Neutrophil (primary cell): ENCODE data around the gene CPLANE1.
"Not testable (repeated sequence)": the region's sequence is repeated elsewhere in the genome, so short reads cannot be mapped to it uniquely, and the experiment has no call there.

Experiments used
- H3K27ac ChIP-seq: fragments of 200-600 bp; sonication (generic); 2 replicates; pipeline ENCODE4 v1.5.1; 2016; ENCODE audit warnings: mild to moderate bottlenecking, moderate library complexity
- H3K27me3 ChIP-seq: fragments of 200-600 bp; sonication (generic); 2 replicates; pipeline ENCODE4 v1.6.0; 2016; ENCODE audit warnings: mild to moderate bottlenecking
- H3K36me3 ChIP-seq: fragments of 200-600 bp; sonication (generic); 2 replicates; pipeline ENCODE4 v1.5.1; 2017
- H3K4me1 ChIP-seq, 2 experiments: fragments of 200-600 bp in 1 of 2; sonication (generic) in 1 of 2; 1 replicate in 1 of 2; 2 replicates in 1 of 2; pipeline versions ENCODE4 v1.5.1 to v1.6.1; 2013 to 2016; ENCODE audit warnings: low read depth in 1 of 2, low read length in 1 of 2, mild to moderate bottlenecking in 1 of 2, moderate library complexity in 1 of 2; ENCODE audit not compliant: control insufficient read depth in 1 of 2, insufficient read depth in 1 of 2
- H3K4me3 ChIP-seq, 2 experiments: fragments of 200-600 bp in 1 of 2; sonication (generic) in 1 of 2; 1 replicate in 1 of 2; 2 replicates in 1 of 2; pipeline ENCODE4 v1.5.1; 2013 to 2016; ENCODE audit warnings: low read depth in 1 of 2, low read length in 1 of 2, mild to moderate bottlenecking in 1 of 2, moderate library complexity in 1 of 2
- H3K9me3 ChIP-seq: fragments of 200-600 bp; sonication (generic); 2 replicates; pipeline ENCODE4 v1.5.1; 2016
- CTCF ChIP-seq: fragments of 200-600 bp; sonication (generic); IDR thresholded peaks from 2 replicates; pipeline ENCODE4 v1.5.1; 2016; ENCODE audit warnings: antibody characterized with exemption

CPLANE1 gene

GRCh38 chr5:37146896-37147295 is 102.3 kb downstream of the CPLANE1 start:
- TF ChIP-seq CTCF: no peak
- Histone ChIP-seq H3K4me1 (no peaks in the 10 kb centered on the region), H3K36me3 (no peaks in the 10 kb centered on the region), H3K9me3 (no peaks in the 10 kb centered on the region), H3K27ac (no peak overlapping the region), H3K27me3 (no peaks in the 10 kb centered on the region), H3K4me3 (no peak overlapping the region)

DNA sequence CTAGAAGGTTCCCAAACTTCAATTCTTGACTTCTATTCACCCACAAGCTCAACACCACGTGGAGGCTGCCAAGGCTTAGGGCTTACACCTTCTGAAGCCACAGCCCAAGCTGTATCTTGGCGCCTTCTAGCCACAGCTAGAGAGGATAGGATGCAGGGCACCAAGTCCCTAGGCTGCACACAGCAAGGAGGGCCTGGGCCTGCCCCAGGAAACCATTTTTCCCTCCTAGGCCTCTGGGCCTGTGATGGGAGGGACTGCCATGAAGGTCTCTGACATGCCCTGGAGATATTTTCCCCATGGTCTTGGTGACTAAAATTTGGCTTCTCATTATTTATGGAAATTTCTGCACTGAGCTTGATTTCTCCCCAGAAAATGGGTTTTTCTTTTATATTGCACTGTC is 112.5 kb downstream of the CPLANE1 start:
- TF ChIP-seq CTCF: no peak
- H3K9me3 ChIP-seq: no peaks in the 10 kb centered on the region
- no peak overlapping the region for H3K27ac ChIP-seq
- H3K4me1 ChIP-seq: no peaks in the 10 kb centered on the region
- no peaks in the 10 kb centered on the region for H3K27me3 ChIP-seq
- H3K4me3 ChIP-seq: no peak overlapping the region
- no peaks in the 10 kb centered on the region for H3K36me3 ChIP-seq

DNA sequence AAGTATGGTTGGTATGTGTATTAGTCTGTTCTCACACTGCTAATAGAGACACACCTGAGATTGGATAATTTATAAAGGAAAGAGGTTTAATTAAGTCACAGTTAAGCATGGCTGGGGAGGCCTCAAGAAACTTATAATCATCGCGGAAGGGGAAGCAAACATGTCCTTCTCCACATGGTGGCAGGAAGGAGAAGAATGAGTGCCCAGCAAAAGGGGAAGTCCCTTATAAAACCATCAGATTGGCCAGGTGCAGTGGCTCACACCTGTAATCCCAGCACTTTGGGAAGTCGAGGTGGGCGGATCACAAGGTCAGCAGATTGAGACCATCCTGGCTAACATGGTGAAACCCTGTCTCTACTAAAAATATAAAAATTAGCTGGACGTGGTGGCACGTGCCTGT is 113.9 kb downstream of the CPLANE1 start:
- H3K36me3 ChIP-seq, H3K4me3 ChIP-seq, H3K27me3 ChIP-seq: not testable (repeated sequence)

GRCh38 chr5:37133939-37134338 is 115.2 kb downstream of the CPLANE1 start:
- Histone ChIP-seq H3K27me3 (no peaks in the 10 kb centered on the region), H3K9me3 (no peaks in the 10 kb centered on the region), H3K4me3 (no peak overlapping the region), H3K27ac (no peak overlapping the region), H3K36me3 (no peaks in the 10 kb centered on the region), H3K4me1 (no peaks in the 10 kb centered on the region)
- no peak for TF ChIP-seq CTCF

More for the DNA sequence above, 113.9 kb downstream of the CPLANE1 start:
- not testable (repeated sequence) for H3K9me3 ChIP-seq, H3K4me1 ChIP-seq, H3K27ac ChIP-seq

DNA sequence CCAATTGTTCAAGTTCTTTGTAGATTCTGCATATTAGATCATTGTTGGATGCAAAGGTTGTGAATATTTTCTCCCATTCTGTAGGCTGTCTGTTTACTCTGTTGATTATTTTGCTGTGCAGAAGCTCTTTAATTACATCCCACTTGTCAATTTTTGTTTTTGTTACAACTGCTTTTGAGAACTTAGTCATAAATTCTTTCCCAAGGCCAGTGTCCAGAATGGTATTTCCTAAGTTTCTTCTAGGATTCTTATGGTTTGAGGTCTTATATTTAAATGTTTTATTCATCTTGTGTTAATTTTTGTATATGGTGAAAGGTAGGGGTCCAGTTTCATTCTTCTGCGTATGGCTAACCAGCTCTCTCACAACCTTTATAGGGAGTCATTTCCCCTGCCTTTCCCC is 116.5 kb downstream of the CPLANE1 start:
- no peak for TF ChIP-seq CTCF
- no peak overlapping the region for H3K4me3 ChIP-seq
- no peak overlapping the region for H3K27ac ChIP-seq
- no peaks in the 10 kb centered on the region for H3K27me3 ChIP-seq
- H3K9me3 ChIP-seq: no peaks in the 10 kb centered on the region
- H3K4me1 ChIP-seq: no peaks in the 10 kb centered on the region
- H3K36me3 ChIP-seq: no peaks in the 10 kb centered on the region

DNA sequence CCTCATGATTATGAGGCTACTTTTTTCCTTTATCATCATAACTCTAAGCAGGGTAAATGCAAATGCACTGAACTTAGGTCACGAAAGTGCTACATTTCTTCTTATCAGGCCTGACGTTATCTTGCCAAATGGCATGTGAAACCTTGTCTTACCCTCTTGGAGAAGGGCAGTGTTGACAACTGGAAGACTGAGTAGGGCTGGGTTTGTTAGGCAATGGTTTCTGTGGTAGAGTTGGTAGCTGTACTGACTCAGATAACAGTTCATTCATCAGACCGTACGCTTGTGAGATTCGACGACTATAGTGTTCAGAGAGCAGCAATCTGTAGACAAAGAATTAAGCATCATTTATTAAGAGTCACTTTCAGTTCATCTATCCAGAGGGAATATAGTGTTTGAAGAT is 127.7 kb downstream of the CPLANE1 start:
- H3K4me3 ChIP-seq: no peak overlapping the region
- H3K9me3 ChIP-seq: no peaks in the 10 kb centered on the region
- no peaks in the 10 kb centered on the region for H3K27me3 ChIP-seq
- no peak for TF ChIP-seq CTCF
- no peak overlapping the region for H3K27ac ChIP-seq
- no peaks in the 10 kb centered on the region for H3K4me1 ChIP-seq
- no peaks in the 10 kb centered on the region for H3K36me3 ChIP-seq
